ENCODE data around the gene MEGF10. TPM values are rescaled to one million over a fixed set of nuclear protein-coding genes. Genes with fewer than 3 reads are reported as not detected.

MEGF10 gene
- total and polyA plus RNA-seq, 2 donors (not counting 1 experiment from before 2014, with no cell fraction given), result not detected

GRCh38 chr5:127343313-127343712 is 52.7 kb downstream of the MEGF10 start:
- peaks cover 25% of the 10 kb centered on the region for H3K27me3 Mint-ChIP-seq
- H3K27ac Mint-ChIP-seq, result no peak overlapping the region
- no peak overlapping the region for H3K4me3 ChIP-seq (ENCODE audit: control extremely low read depth in 1 of 5, extremely low read depth in 1 of 5, insufficient read depth in 1 of 5, low read depth in 2 of 5, low read length in 4 of 5)
- H3K27me3 ChIP-seq (replicated peaks in 1 of 4; ENCODE audit: control extremely low read depth in 1 of 4, control insufficient read depth in 3 of 4, insufficient read depth in 4 of 4, low read length in 3 of 4), result peaks cover 0 to 3% (median 0%) of the 10 kb centered on the region in 4 experiments
- no peaks in the 10 kb centered on the region for H3K79me2 ChIP-seq (ENCODE audit: control insufficient read depth, insufficient read depth, low read length)
- H3K36me3 ChIP-seq (replicated peaks in 1 of 2; ENCODE audit: control extremely low read depth in 1 of 2, control insufficient read depth in 1 of 2, extremely low read depth in 1 of 2, insufficient read depth in 2 of 2, low read length in 1 of 2), result no peaks in the 10 kb centered on the region
- no peak for TF ChIP-seq EZH2 (IDR thresholded peaks at IDR 0.05; ENCODE audit: borderline replicate concordance, insufficient read depth, low read depth, low read length, poor library complexity, severe bottlenecking)
- TF ChIP-seq, protein P1, sequence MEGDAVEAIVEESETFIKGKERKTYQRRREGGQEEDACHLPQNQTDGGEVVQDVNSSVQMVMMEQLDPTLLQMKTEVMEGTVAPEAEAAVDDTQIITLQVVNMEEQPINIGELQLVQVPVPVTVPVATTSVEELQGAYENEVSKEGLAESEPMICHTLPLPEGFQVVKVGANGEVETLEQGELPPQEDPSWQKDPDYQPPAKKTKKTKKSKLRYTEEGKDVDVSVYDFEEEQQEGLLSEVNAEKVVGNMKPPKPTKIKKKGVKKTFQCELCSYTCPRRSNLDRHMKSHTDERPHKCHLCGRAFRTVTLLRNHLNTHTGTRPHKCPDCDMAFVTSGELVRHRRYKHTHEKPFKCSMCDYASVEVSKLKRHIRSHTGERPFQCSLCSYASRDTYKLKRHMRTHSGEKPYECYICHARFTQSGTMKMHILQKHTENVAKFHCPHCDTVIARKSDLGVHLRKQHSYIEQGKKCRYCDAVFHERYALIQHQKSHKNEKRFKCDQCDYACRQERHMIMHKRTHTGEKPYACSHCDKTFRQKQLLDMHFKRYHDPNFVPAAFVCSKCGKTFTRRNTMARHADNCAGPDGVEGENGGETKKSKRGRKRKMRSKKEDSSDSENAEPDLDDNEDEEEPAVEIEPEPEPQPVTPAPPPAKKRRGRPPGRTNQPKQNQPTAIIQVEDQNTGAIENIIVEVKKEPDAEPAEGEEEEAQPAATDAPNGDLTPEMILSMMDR (IDR thresholded peaks at IDR 0.05), result no peak
- no peak overlapping the region for H3K4me2 ChIP-seq (replicated peaks; ENCODE audit: low read depth, low read length, poor library complexity, severe bottlenecking)
- ChIA-PET CTCF (no interaction called here), POLR2A (no interaction called here)
- no peak overlapping the region for H3K4me3 Mint-ChIP-seq
- H3K9me3 Mint-ChIP-seq (ENCODE audit: insufficient read depth), result no peaks in the 10 kb centered on the region
- intact Hi-C loops (cut with micrococcal nuclease), result no loop called here
- no peak overlapping the region for H3K9ac ChIP-seq (ENCODE audit: low read length)
- H3K27ac ChIP-seq (ENCODE audit: low read length in 2 of 2), result no peak overlapping the region
- H3K4me1 Mint-ChIP-seq, result no peaks in the 10 kb centered on the region
- WGBS (ENCODE audit: insufficient coverage), result 80% methylated on average over 1 of the region's 3 CpGs
- no peak for ATAC-seq (ENCODE audit: low read depth)
- H2AFZ ChIP-seq (ENCODE audit: insufficient read depth, low read depth, low read length, poor library complexity, severe bottlenecking), result no peak overlapping the region
- no peak for DNase-seq
- H4K20me1 ChIP-seq (ENCODE audit: control insufficient read depth, insufficient read depth, low read length, poor library complexity, severe bottlenecking), result no peaks in the 10 kb centered on the region
- no peaks in the 10 kb centered on the region for H3K4me1 ChIP-seq (ENCODE audit: control insufficient read depth in 2 of 2, insufficient read depth in 2 of 2, low read length in 2 of 2)
- no peaks in the 10 kb centered on the region for H3K9me3 ChIP-seq (ENCODE audit: control extremely low read depth in 1 of 3, control insufficient read depth in 2 of 3, insufficient read depth in 1 of 3, low read length in 2 of 3)

- H3K4me1 Mint-ChIP-seq, result no peaks in the 10 kb centered on the region
- Histone ChIP-seq H3K9ac (ENCODE audit: low read length) (no peak overlapping the region), H3K27ac (ENCODE audit: low read length in 2 of 2) (no peak overlapping the region), H2AFZ (ENCODE audit: insufficient read depth, low read depth, low read length, poor library complexity, severe bottlenecking) (no peak overlapping the region), H4K20me1 (ENCODE audit: control insufficient read depth, insufficient read depth, low read length, poor library complexity, severe bottlenecking) (no peaks in the 10 kb centered on the region), H3K4me2 (replicated peaks; ENCODE audit: low read depth, low read length, poor library complexity, severe bottlenecking) (no peak overlapping the region), H3K27me3 (replicated peaks in 1 of 4; ENCODE audit: control extremely low read depth in 1 of 4, control insufficient read depth in 3 of 4, insufficient read depth in 4 of 4, low read length in 3 of 4) (peaks cover 0 to 3% (median 0%) of the 10 kb centered on the region in 4 experiments), H3K4me3 (ENCODE audit: control extremely low read depth in 1 of 5, extremely low read depth in 1 of 5, insufficient read depth in 1 of 5, low read depth in 2 of 5, low read length in 4 of 5) (no peak overlapping the region), H3K4me1 (ENCODE audit: control insufficient read depth in 2 of 2, insufficient read depth in 2 of 2, low read length in 2 of 2) (no peaks in the 10 kb centered on the region), H3K36me3 (replicated peaks in 1 of 2; ENCODE audit: control extremely low read depth in 1 of 2, control insufficient read depth in 1 of 2, extremely low read depth in 1 of 2, insufficient read depth in 2 of 2, low read length in 1 of 2) (no peaks in the 10 kb centered on the region), H3K79me2 (ENCODE audit: control insufficient read depth, insufficient read depth, low read length) (no peaks in the 10 kb centered on the region), H3K9me3 (ENCODE audit: control extremely low read depth in 1 of 3, control insufficient read depth in 2 of 3, insufficient read depth in 1 of 3, low read length in 2 of 3) (no peaks in the 10 kb centered on the region)
- TF ChIP-seq, protein P1 (IDR thresholded peaks at IDR 0.05), result no peak
- no peak for TF ChIP-seq EZH2 (IDR thresholded peaks at IDR 0.05; ENCODE audit: borderline replicate concordance, insufficient read depth, low read depth, low read length, poor library complexity, severe bottlenecking)
- no peak for DNase-seq
- intact Hi-C loops (cut with micrococcal nuclease), result no loop called here
- ATAC-seq (ENCODE audit: low read depth), result no peak
- H3K27me3 Mint-ChIP-seq, result peaks cover 22% of the 10 kb centered on the region
- WGBS (ENCODE audit: insufficient coverage), result no CpG with 5 or more reads among the region's 1 CpG
- no peaks in the 10 kb centered on the region for H3K9me3 Mint-ChIP-seq (ENCODE audit: insufficient read depth)
- POLR2A ChIA-PET, result no interaction called here
- H3K27ac Mint-ChIP-seq, result no peak overlapping the region
- CTCF ChIA-PET, result interaction anchor here (0.7 kb wide), 1 partner anchor 43 kb away, joined by 5 read pairs; no protein-coding TSS in a partner anchor
- no peak overlapping the region for H3K4me3 Mint-ChIP-seq
Observed at GRCh38 chr5:127343866-127344265, 53.3 kb downstream of the MEGF10 start.
